Measurements from ENCODE around the gene TEAD2. TPM values are rescaled to one million over a fixed set of nuclear protein-coding genes. Genes with fewer than 3 reads are reported as not detected.

Gene TEAD2
- total and polyA plus RNA-seq, 2 donors (not counting 1 experiment from before 2014, with no cell fraction given): 5.8 to 12.0 TPM

DNA sequence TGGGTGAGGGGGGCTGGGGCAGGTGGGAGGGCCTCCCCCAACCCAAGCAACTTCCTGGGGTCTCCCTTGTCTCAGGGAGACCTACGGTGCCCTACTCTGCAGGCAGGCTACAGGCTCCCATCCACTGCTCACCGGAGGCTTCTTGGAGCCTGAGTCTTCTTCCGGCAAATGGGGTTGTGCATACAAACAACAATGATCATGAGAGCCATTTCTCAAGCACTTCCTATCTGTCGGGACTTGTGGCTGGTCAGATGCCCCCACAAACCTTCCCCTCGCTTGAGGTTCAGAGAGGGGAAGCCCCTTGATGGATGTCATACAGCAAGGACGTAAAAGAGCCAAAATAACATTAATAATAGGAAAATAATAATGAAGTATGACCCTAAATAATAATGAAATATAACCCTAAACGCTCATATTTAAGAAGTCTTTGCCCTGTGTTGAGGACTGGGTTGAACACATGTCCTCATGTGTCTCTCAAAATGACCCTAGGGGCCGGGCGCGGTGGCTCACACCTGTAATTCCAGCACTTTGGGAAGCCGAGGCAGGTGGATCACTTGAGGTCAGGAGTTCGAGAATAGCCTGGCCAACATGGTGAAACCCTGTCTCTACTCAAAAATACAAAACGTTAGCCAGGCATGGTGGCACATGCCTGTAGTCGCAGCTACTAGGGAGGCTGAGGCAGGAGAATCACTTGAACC lies 26.3 kb downstream of the TEAD2 start:
- Histone ChIP-seq H3K9me3 (ENCODE audit: control extremely low read depth in 1 of 3, control insufficient read depth in 2 of 3, insufficient read depth in 1 of 3, low read length in 2 of 3) (peaks cover 0 to 28% (median 15%) of the 10 kb centered on the region in 3 donors), H2AFZ (ENCODE audit: insufficient read depth, low read depth, low read length, poor library complexity, severe bottlenecking) (peak overlapping the region; percentile 55), H3K4me3 (ENCODE audit: control extremely low read depth in 1 of 5, extremely low read depth in 1 of 5, insufficient read depth in 1 of 5, low read depth in 2 of 5, low read length in 4 of 5) (peak overlapping the region; percentile 83 to 98 (median 97)), H3K4me2 (replicated peaks; ENCODE audit: low read depth, low read length, poor library complexity, severe bottlenecking) (peak overlapping the region; percentile 100), H3K27ac (ENCODE audit: low read length in 2 of 2) (peak overlapping the region; percentile 93 to 98), H3K27me3 (replicated peaks in 1 of 4; ENCODE audit: control extremely low read depth in 1 of 4, control insufficient read depth in 3 of 4, insufficient read depth in 4 of 4, low read length in 3 of 4) (no peaks in the 10 kb centered on the region), H3K36me3 (replicated peaks in 1 of 2; ENCODE audit: control extremely low read depth in 1 of 2, control insufficient read depth in 1 of 2, extremely low read depth in 1 of 2, insufficient read depth in 2 of 2, low read length in 1 of 2) (peaks cover 0 to 54% of the 10 kb centered on the region in 2 experiments), H3K9ac (ENCODE audit: low read length) (peak overlapping the region; percentile 89), H3K79me2 (ENCODE audit: control insufficient read depth, insufficient read depth, low read length) (peaks cover 72% of the 10 kb centered on the region), H4K20me1 (ENCODE audit: control insufficient read depth, insufficient read depth, low read length, poor library complexity, severe bottlenecking) (peaks cover 47% of the 10 kb centered on the region), H3K4me1 (ENCODE audit: control insufficient read depth in 2 of 2, insufficient read depth in 2 of 2, low read length in 2 of 2) (peaks cover 77 to 89% of the 10 kb centered on the region in 2 donors)
- DNase-seq: no peak
- TF ChIP-seq, protein P1, sequence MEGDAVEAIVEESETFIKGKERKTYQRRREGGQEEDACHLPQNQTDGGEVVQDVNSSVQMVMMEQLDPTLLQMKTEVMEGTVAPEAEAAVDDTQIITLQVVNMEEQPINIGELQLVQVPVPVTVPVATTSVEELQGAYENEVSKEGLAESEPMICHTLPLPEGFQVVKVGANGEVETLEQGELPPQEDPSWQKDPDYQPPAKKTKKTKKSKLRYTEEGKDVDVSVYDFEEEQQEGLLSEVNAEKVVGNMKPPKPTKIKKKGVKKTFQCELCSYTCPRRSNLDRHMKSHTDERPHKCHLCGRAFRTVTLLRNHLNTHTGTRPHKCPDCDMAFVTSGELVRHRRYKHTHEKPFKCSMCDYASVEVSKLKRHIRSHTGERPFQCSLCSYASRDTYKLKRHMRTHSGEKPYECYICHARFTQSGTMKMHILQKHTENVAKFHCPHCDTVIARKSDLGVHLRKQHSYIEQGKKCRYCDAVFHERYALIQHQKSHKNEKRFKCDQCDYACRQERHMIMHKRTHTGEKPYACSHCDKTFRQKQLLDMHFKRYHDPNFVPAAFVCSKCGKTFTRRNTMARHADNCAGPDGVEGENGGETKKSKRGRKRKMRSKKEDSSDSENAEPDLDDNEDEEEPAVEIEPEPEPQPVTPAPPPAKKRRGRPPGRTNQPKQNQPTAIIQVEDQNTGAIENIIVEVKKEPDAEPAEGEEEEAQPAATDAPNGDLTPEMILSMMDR (IDR thresholded peaks at IDR 0.05): no peak
- no peak for TF ChIP-seq EZH2 (IDR thresholded peaks at IDR 0.05; ENCODE audit: borderline replicate concordance, insufficient read depth, low read depth, low read length, poor library complexity, severe bottlenecking)
- intact Hi-C loops (cut with micrococcal nuclease): loop anchor here (2.0 kb wide), 2 partner anchors 35 to 55 kb away; no protein-coding TSS in a partner anchor
- no peaks in the 10 kb centered on the region for H3K27me3 Mint-ChIP-seq
- peaks cover 80% of the 10 kb centered on the region for H3K4me1 Mint-ChIP-seq
- 24% methylated on average over 9 of the region's 14 CpGs for WGBS (ENCODE audit: insufficient coverage)
- H3K9me3 Mint-ChIP-seq (ENCODE audit: insufficient read depth): no peaks in the 10 kb centered on the region
- CTCF ChIA-PET: interaction anchor here (0.7 to 5.5 kb wide), 9 partner anchors 8 to 134 kb away, joined by 3 to 39 read pairs (median 6); partner anchors contain the start of gene SLC6A16
- ATAC-seq (ENCODE audit: low read depth): no peak
- peak overlapping the region; percentile 99 for H3K27ac Mint-ChIP-seq
- POLR2A ChIA-PET: interaction anchor here (0.6 to 5.6 kb wide), 17 partner anchors 6 to 134 kb away, joined by 3 to 72 read pairs (median 6); partner anchors contain the start of genes ALDH16A1, PIH1D1, SLC6A16 and TEAD2
- H3K4me3 Mint-ChIP-seq: peak overlapping the region; percentile 100

All from B cell (primary cell).